Chondrocyte (in vitro differentiated cells): ENCODE data around the gene NEMP1. TPM values are rescaled to one million over a fixed set of nuclear protein-coding genes. Genes with fewer than 3 reads are reported as not detected.
"Not testable (repeated sequence)": the region's sequence is repeated elsewhere in the genome, so short reads cannot be mapped to it uniquely, and the experiment has no call there.

ENCODE experiments used
- DNase-seq: peaks from one replicate; pipeline ENCODE4 v3.0.0; 2021; ENCODE audit warnings: mixed read lengths, low spot score
- H3K27ac Mint-ChIP-seq: one replicate; pipeline ENCODE4 v1.8.0; 2021; ENCODE audit warnings: mild to moderate bottlenecking, moderate library complexity, mixed read lengths; ENCODE audit not compliant: unreplicated experiment
- H3K27me3 Mint-ChIP-seq: 2 replicates; pipeline ENCODE4 v1.8.0; 2021; ENCODE audit warnings: low read depth, mixed read lengths
- H3K36me3 Mint-ChIP-seq: 2 replicates; pipeline ENCODE4 v1.8.0; 2021; ENCODE audit warnings: low read depth, mixed read lengths
- H3K4me1 Mint-ChIP-seq: 2 replicates; pipeline ENCODE4 v1.8.0; 2021; ENCODE audit warnings: low read depth, mild to moderate bottlenecking, mixed read lengths
- H3K4me3 Mint-ChIP-seq: one replicate; pipeline ENCODE4 v1.8.0; 2021; ENCODE audit warnings: mild to moderate bottlenecking, moderate library complexity, mixed read lengths; ENCODE audit not compliant: unreplicated experiment
- H3K9me3 Mint-ChIP-seq: 2 replicates; pipeline ENCODE4 v1.8.0; 2021; ENCODE audit warnings: low read depth, mixed read lengths
- CTCF ChIP-seq: fragments of 200-600 bp; sonication (generic); IDR thresholded peaks from 2 replicates; pipeline ENCODE4 v1.5.0; 2021; ENCODE audit warnings: antibody characterized with exemption, mild to moderate bottlenecking, moderate library complexity
- total RNA-seq: library from RNA; stranded (reverse); gene quantifications from 3 replicates; pipeline ENCODE4 v1.2.1, GENCODE V29; 2021

Gene NEMP1
- total RNA-seq, 1 donor from 2014 or later, result 11.7 TPM

- no peak overlapping the region for H3K4me3 Mint-ChIP-seq
- H3K9me3 Mint-ChIP-seq, result no peaks in the 10 kb centered on the region
- peaks cover 31% of the 10 kb centered on the region for H3K4me1 Mint-ChIP-seq
- no peak for TF ChIP-seq CTCF
- no peak overlapping the region for H3K27ac Mint-ChIP-seq
- DNase-seq, result no peak
- no peaks in the 10 kb centered on the region for H3K27me3 Mint-ChIP-seq
- H3K36me3 Mint-ChIP-seq, result no peaks in the 10 kb centered on the region
Observed at GRCh38 chr12:57126061-57126460, 47.5 kb upstream of the NEMP1 start.

GRCh38 chr12:57124261-57124877, 45.8 kb upstream of the NEMP1 start:
- TF ChIP-seq CTCF, result peak; percentile 94
- H3K9me3 Mint-ChIP-seq, result no peaks in the 10 kb centered on the region
- H3K27ac Mint-ChIP-seq, result no peak overlapping the region
- H3K36me3 Mint-ChIP-seq, result no peaks in the 10 kb centered on the region
- peaks cover 20% of the 10 kb centered on the region for H3K4me1 Mint-ChIP-seq
- H3K27me3 Mint-ChIP-seq, result no peaks in the 10 kb centered on the region
- no peak overlapping the region for H3K4me3 Mint-ChIP-seq
- DNase-seq, result no peak

GRCh38 chr12:57123813-57124212, 45.2 kb upstream of the NEMP1 start:
- DNase-seq, result no peak
- Mint-ChIP-seq H3K36me3 (no peaks in the 10 kb centered on the region), H3K27me3 (no peaks in the 10 kb centered on the region), H3K9me3 (no peaks in the 10 kb centered on the region), H3K4me3 (no peak overlapping the region), H3K27ac (no peak overlapping the region), H3K4me1 (peaks cover 26% of the 10 kb centered on the region)
- no peak for TF ChIP-seq CTCF

GRCh38 chr12:57120718-57121117, 42.1 kb upstream of the NEMP1 start:
- not testable (repeated sequence) for DNase-seq, H3K27me3 Mint-ChIP-seq, H3K9me3 Mint-ChIP-seq, H3K4me3 Mint-ChIP-seq, H3K36me3 Mint-ChIP-seq, H3K27ac Mint-ChIP-seq
- H3K4me1 Mint-ChIP-seq, result peaks cover 19% of the 10 kb centered on the region

GRCh38 chr12:57119294-57120085, 40.9 kb upstream of the NEMP1 start:
- Mint-ChIP-seq H3K4me3 (no peak overlapping the region), H3K27me3 (no peaks in the 10 kb centered on the region), H3K27ac (peak overlapping the region; percentile 46), H3K4me1 (peaks cover 19% of the 10 kb centered on the region), H3K36me3 (no peaks in the 10 kb centered on the region), H3K9me3 (no peaks in the 10 kb centered on the region)
- TF ChIP-seq CTCF, result no peak
- DNase-seq, result no peak
